Astrocyte of the spinal cord (primary cell): ENCODE results near the gene RUFY4.

Experiments
- DNase-seq: peaks from one replicate; pipeline ENCODE4 v3.0.0; 2011; ENCODE audit warnings: low read depth, low spot score
- H3K4me3 ChIP-seq: 2 replicates; pipeline ENCODE4 v1.5.1; 2011; ENCODE audit warnings: low read depth, mild to moderate bottlenecking, low read length, moderate library complexity
- in situ Hi-C: cut with HindIII; loops from 2 replicates; pipeline ENCODE4 v1.10.0; 2017; ENCODE audit warnings: low sequenced_read_pairs
- TF ChIP-seq, protein P1 (sequence below): IDR thresholded peaks from 2 replicates; pipeline ENCODE4 v1.5.1; 2012; ENCODE audit warnings: low read depth, mild to moderate bottlenecking, low read length, inconsistent platforms

Gene RUFY4

GRCh38 chr2:218060118-218060517 lies 8.9 kb upstream of the RUFY4 start:
- in situ Hi-C loops = no loop called here
- TF ChIP-seq, protein P1, sequence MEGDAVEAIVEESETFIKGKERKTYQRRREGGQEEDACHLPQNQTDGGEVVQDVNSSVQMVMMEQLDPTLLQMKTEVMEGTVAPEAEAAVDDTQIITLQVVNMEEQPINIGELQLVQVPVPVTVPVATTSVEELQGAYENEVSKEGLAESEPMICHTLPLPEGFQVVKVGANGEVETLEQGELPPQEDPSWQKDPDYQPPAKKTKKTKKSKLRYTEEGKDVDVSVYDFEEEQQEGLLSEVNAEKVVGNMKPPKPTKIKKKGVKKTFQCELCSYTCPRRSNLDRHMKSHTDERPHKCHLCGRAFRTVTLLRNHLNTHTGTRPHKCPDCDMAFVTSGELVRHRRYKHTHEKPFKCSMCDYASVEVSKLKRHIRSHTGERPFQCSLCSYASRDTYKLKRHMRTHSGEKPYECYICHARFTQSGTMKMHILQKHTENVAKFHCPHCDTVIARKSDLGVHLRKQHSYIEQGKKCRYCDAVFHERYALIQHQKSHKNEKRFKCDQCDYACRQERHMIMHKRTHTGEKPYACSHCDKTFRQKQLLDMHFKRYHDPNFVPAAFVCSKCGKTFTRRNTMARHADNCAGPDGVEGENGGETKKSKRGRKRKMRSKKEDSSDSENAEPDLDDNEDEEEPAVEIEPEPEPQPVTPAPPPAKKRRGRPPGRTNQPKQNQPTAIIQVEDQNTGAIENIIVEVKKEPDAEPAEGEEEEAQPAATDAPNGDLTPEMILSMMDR = no peak
- H3K4me3 ChIP-seq = no peak overlapping the region
- no peak for DNase-seq

DNA sequence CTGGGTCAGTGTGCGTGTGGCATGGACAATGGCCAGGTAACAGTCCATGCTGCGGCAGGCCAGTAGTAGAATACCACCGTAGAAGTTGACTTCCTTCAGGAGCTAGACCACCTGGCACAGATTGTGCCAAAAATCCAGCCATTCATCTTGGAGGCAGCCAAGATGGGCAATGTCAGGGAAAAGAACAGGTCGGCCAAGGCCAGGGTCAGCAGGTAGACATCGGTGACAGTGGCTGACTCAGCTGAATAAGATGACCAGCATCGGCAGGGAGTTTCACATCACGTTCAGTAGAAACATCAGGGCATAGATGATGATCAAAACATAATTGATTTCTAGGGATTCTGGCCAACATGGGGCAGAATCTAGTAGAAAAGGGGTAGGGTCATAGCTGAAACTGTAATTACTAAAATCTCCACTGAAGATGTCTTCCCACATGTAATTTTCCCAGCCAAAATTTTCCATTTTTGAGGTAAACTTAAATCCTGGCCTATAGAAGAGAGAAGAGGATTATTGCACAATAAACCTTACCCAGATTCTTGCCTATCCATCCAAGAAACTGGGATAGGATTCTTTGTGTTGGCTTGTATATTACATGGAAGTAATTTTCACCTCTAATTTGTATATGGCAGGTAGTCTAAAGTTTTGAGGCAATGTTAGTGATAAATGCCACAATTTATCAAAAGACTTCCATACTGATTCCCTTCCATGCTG lies 7.9 kb upstream of the RUFY4 start:
- TF ChIP-seq, protein P1 = no peak
- in situ Hi-C loops = no loop called here
- H3K4me3 ChIP-seq = no peak overlapping the region
- DNase-seq = no peak

- in situ Hi-C loops = no loop called here
- DNase-seq = no peak
Observed at GRCh38 chr2:218063486-218063885, 5.6 kb upstream of the RUFY4 start.

DNA sequence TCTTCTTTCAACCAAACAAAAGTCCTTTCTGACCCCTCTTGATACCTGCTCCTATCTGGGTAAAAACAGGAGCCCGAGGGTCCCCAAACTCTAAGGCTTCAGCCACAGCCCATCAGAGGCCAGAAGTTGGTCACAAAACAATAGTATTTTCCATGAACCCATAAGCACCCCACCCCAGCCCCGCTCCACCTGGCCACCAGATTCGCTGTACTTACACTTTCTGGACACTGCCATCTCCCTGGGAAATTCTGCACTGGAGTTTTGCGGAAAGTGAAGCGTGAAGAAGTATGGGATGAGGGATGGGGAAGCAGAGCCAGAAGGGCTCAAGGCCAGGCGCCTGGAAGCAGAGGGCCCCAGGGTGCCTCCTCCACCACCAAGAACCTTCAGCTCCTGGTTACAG lies 5.2 kb upstream of the RUFY4 start:
- no peak for DNase-seq
- H3K4me3 ChIP-seq = no peak overlapping the region
- in situ Hi-C loops = no loop called here

More at GRCh38 chr2:218063486-218063885, 5.6 kb upstream of the RUFY4 start:
- H3K4me3 ChIP-seq = no peak overlapping the region
- TF ChIP-seq, protein P1 = no peak

GRCh38 chr2:218065239-218066006 lies 3.6 kb upstream of the RUFY4 start:
- no peak for DNase-seq

More for the DNA sequence above, 5.2 kb upstream of the RUFY4 start:
- TF ChIP-seq, protein P1 = no peak

DNA sequence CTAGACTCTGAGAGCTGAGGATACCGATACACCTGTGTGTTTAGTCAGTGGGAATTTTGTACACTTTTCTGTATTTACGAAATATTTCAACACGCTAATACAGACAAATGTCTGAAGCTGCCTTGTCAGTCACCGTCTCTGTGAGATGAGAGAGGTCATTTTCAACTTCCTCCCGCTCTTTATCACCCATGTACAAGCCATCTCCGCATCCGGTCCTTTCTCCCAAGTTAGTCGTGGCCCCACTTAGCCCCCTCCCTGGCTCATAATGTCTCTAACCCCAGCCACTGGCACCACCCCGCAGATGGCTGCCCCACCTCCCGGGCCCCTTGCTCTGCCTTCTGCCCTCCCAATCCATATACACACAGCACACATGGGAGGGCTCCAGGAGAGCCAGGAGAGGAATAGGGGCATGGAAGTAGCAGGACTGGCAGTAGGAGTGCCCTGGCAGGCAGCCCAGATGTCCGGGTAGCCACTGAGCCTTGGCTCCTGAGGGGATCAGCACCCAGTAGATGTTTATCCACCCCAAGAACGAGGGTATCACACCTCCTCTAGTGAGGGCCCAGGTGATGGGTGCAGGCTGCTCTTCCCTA lies 2.0 kb upstream of the RUFY4 start:
- in situ Hi-C loops = no loop called here
- TF ChIP-seq, protein P1 = no peak
- DNase-seq = no peak
- H3K4me3 ChIP-seq = no peak overlapping the region

More at GRCh38 chr2:218065239-218066006, 3.6 kb upstream of the RUFY4 start:
- in situ Hi-C loops = no loop called here
- H3K4me3 ChIP-seq = no peak overlapping the region
- TF ChIP-seq, protein P1 = no peak
